Measurements from ENCODE around the gene EEF1A2.

Gene EEF1A2

DNA sequence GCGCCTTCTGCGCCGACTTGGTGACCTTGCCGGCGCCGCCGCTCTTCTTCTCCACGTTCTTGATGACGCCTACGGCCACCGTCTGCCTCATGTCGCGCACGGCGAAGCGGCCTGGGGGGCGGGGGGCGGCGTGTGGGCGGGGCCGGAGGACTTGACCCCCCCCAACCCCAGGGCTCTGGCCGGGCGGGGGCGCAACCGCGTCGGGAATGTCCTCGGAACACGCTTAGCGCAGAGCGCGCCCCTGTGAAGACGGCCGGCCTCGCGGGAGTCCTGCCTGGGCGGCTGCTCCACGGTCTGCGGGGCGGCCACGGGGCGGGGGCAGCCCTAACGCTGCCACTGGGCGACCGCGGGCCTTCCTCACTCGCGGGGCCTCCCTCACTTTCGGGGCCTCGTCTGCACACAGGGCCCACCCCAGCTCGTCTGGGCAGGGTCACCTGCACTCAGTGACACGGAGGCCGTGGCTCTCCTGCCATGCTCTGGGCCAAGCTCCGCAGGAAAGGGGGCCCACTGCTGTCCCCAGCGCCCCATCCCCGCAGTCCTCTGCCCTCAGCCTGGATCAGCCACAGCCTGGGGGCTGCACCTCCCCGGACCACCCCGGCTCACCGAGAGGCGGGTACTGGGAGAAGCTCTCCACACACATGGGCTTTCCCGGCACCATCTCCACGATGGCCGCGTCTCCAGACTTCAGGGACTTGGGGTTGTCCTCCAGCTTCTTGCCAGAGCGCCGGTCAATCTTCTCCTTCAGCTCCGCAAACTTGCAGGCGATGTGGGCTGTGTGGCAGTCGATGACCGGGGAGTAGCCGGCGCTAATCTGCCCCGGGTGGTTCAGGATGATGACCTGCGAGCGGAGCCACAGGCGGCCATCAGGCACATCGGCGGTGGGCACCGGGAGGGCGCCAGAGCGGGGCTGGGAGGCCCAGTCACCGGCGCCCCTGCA, 10.3 kb downstream of the EEF1A2 start:
- no peaks in the 10 kb centered on the region for H3K36me3 ChIP-seq
- no peak overlapping the region for H3K27ac ChIP-seq
- peaks cover 70% of the 10 kb centered on the region for H3K27me3 ChIP-seq
- TF ChIP-seq, protein P1, sequence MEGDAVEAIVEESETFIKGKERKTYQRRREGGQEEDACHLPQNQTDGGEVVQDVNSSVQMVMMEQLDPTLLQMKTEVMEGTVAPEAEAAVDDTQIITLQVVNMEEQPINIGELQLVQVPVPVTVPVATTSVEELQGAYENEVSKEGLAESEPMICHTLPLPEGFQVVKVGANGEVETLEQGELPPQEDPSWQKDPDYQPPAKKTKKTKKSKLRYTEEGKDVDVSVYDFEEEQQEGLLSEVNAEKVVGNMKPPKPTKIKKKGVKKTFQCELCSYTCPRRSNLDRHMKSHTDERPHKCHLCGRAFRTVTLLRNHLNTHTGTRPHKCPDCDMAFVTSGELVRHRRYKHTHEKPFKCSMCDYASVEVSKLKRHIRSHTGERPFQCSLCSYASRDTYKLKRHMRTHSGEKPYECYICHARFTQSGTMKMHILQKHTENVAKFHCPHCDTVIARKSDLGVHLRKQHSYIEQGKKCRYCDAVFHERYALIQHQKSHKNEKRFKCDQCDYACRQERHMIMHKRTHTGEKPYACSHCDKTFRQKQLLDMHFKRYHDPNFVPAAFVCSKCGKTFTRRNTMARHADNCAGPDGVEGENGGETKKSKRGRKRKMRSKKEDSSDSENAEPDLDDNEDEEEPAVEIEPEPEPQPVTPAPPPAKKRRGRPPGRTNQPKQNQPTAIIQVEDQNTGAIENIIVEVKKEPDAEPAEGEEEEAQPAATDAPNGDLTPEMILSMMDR (IDR thresholded peaks at IDR 0.05): no peak
- H3K4me3 ChIP-seq (ENCODE audit: low read depth in 1 of 2, low read length in 1 of 2): no peak overlapping the region
- H3K9me3 ChIP-seq: no peaks in the 10 kb centered on the region
- H3K4me1 ChIP-seq (ENCODE audit: control insufficient read depth in 1 of 2, insufficient read depth in 1 of 2, low read depth in 1 of 2, low read length in 1 of 2): no peaks in the 10 kb centered on the region

DNA sequence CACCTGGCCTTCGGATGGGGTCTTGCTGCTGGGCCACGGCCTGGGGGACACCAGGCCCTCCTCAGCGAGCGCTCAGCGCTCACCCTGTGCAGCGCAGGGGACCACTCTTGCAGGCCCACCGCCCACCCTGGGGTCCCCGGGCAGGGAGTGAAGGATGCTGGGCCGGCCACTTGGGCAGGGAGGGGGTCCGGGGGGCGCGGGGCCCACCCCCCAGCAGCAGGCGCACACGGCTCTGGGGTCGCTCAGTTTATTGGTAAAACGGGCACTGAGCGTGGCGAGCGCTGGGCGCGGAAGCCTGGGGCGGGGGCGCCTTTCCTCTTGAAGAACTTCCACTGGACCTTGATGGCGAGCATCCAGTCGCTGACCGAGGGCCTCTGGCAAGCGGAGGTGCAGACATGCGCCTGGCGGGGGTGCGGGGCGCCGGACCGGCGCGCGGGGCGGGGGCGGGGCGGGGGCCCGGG, 11.1 kb downstream of the EEF1A2 start:
- Histone ChIP-seq H3K4me1 (ENCODE audit: control insufficient read depth in 1 of 2, insufficient read depth in 1 of 2, low read depth in 1 of 2, low read length in 1 of 2) (no peaks in the 10 kb centered on the region), H3K27ac (no peak overlapping the region), H3K9me3 (no peaks in the 10 kb centered on the region), H3K4me3 (ENCODE audit: low read depth in 1 of 2, low read length in 1 of 2) (no peak overlapping the region), H3K36me3 (no peaks in the 10 kb centered on the region), H3K27me3 (peaks cover 77% of the 10 kb centered on the region)
- TF ChIP-seq, protein P1 (IDR thresholded peaks at IDR 0.05): no peak

DNA sequence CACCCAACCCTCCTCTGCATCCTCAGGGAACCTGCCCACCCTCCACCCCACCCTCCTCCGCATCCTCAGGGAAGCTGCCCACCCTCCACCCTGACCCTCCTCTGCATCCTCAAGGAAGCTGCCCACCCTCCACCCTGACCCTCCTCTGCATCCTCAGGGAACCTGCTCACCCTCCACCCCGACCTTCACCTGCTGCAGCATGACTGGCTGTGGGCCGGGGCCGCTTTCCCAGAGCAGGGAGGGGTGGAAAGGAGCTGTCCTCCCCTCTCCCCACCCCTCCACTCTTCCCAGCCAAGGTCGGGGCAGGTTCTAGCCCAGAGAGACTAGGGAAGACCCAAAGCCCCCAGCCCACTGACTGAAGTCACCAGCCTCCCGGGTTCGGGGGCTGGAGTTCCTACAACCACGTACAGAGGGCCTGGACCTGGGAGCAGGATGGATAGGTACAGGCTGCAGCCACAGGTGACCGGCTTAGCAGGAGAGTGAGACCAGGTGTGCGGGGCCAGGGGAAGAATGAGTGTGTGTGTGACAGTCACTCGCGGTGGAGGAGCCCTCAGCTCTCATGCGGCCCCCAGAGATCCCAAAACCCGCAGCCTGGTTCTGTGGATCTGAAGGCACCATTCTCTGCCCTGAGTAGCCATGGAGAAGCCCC, 11.6 kb downstream of the EEF1A2 start:
- Histone ChIP-seq H3K4me1 (ENCODE audit: control insufficient read depth in 1 of 2, insufficient read depth in 1 of 2, low read depth in 1 of 2, low read length in 1 of 2) (no peaks in the 10 kb centered on the region), H3K27me3 (peaks cover 83% of the 10 kb centered on the region), H3K4me3 (ENCODE audit: low read depth in 1 of 2, low read length in 1 of 2) (no peak overlapping the region), H3K27ac (no peak overlapping the region), H3K36me3 (no peaks in the 10 kb centered on the region), H3K9me3 (no peaks in the 10 kb centered on the region)
- TF ChIP-seq, protein P1 (IDR thresholded peaks at IDR 0.05): no peak

DNA sequence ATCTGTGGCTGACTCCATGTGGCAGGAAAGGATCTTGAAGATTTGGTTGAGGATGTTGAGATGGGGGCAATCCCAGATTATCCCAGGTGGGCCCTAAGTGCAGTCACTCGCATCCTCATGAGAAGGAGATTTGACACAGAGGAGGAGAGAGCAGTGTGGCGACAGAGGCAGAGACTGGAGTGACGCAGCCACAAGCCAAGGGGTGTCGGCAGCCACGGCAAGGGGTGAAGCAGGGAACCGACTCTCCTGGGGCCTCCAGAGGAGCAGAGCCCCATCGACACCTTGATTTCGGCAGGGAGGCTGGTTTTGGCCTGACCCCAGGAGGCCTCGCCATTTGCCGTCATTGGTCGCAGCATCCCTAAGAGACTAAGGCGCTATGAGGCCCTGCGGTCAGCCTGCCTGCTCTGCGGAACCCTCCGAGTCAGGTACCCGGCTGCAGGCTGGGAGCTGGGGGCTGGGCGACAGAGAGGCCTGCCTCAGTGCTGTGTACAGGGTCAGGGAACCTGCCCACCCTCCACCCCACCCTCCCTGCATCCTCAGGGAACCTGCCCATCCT, 12.5 kb downstream of the EEF1A2 start:
- Histone ChIP-seq H3K36me3 (no peaks in the 10 kb centered on the region), H3K27ac (no peak overlapping the region), H3K4me3 (ENCODE audit: low read depth in 1 of 2, low read length in 1 of 2) (no peak overlapping the region), H3K27me3 (peaks cover 88% of the 10 kb centered on the region), H3K4me1 (ENCODE audit: control insufficient read depth in 1 of 2, insufficient read depth in 1 of 2, low read depth in 1 of 2, low read length in 1 of 2) (no peaks in the 10 kb centered on the region), H3K9me3 (no peaks in the 10 kb centered on the region)
- TF ChIP-seq, protein P1 (IDR thresholded peaks at IDR 0.05): no peak

DNA sequence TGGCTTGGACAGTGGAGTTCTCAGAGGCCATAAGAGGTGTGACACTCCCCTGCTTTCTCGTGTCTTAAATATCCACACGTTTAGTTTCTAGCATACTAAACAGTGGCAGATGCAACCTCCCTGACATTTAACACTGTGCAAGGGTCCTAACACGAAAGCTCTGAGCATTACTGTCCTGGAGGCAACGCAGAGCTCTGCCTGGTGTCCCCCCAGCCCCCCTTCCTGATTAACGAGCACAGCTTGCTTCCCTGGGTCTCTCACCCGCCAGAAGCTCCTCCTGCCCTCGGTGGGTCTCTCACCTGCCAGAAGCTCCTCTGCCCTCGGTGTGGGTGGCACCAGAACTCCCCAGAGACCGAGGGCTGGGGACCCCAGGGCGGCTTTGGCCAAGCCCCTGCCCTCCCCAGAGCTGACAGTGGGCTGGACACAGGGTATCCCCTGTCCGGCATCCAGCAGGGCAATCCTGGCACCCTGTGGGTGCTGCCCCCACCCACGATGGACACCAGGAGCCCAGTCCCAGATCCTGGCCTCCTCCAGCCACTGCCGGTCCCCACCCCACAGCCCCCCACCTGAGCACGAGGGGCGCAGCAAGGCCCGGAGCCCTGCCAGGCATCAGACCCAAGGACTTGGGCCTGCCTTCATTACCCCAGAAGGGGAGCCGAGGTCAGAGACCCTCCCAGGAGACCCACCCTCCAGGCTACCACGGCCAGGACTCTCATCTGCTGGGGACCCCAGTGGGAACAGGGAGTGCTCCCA, 14.1 kb downstream of the EEF1A2 start:
- TF ChIP-seq, protein P1 (IDR thresholded peaks at IDR 0.05): no peak
- Histone ChIP-seq H3K9me3 (no peaks in the 10 kb centered on the region), H3K36me3 (no peaks in the 10 kb centered on the region), H3K4me1 (ENCODE audit: control insufficient read depth in 1 of 2, insufficient read depth in 1 of 2, low read depth in 1 of 2, low read length in 1 of 2) (no peaks in the 10 kb centered on the region), H3K27me3 (peaks cover 88% of the 10 kb centered on the region), H3K27ac (no peak overlapping the region), H3K4me3 (ENCODE audit: low read depth in 1 of 2, low read length in 1 of 2) (no peak overlapping the region)
